ENCODE measurements around the gene MAML1.

Gene MAML1

GRCh38 chr5:179812997-179813607 is 80.5 kb downstream of the MAML1 start:
- DNase-seq (ENCODE audit: low read depth) = no peak
- no peak for TF ChIP-seq CTCF (IDR thresholded peaks at IDR 0.05; ENCODE audit: insufficient read depth, low read depth, low read length, missing control alignments)
- no peak overlapping the region for H3K4me3 ChIP-seq (ENCODE audit: low read depth, low read length)

GRCh38 chr5:179814090-179814489 is 81.5 kb downstream of the MAML1 start:
- no peak overlapping the region for H3K4me3 ChIP-seq (ENCODE audit: low read depth, low read length)
- no peak for TF ChIP-seq CTCF (IDR thresholded peaks at IDR 0.05; ENCODE audit: insufficient read depth, low read depth, low read length, missing control alignments)
- DNase-seq (ENCODE audit: low read depth) = no peak

DNA sequence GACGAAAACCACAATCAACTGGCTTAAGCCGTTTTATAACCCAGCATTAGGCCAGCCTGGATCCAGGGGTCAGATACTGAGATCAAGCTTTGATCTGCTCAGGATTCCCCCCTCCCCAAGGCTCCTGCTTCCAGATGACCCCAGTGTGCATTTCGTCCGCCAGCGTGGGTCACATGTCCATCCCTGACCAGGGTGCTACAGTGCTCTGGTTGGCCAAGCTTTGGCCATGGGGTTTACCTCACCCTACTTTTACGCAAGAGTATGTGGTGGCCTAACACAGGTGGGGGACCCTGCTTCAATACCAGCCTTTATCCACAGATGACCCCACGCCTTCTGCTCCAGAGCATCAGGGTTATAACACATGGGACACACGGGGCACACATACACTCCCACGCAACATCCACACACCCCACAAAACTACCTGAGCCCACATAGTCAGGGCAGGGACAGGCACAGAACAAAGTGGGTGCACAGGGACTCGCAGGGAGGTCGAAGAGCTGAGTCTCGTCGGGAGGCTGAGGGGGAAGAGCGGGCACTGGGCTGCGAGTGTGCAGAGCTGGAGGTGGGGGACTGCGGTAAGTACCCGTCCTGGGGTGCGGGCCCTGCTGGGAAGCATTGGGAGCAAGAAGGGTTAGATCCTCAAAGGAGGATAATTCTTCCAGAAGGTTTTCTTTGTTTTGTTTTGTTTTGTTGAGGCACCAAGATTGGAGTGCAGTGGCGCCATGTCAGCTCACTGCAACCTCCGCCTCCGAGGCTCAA is 83.0 kb downstream of the MAML1 start:
- no peak overlapping the region for H3K4me3 ChIP-seq (ENCODE audit: low read depth, low read length)
- DNase-seq (ENCODE audit: low read depth) = no peak
- TF ChIP-seq CTCF (IDR thresholded peaks at IDR 0.05; ENCODE audit: insufficient read depth, low read depth, low read length, missing control alignments) = no peak

- TF ChIP-seq CTCF (IDR thresholded peaks at IDR 0.05; ENCODE audit: insufficient read depth, low read depth, low read length, missing control alignments) = no peak
- no peak for DNase-seq (ENCODE audit: low read depth)
- no peak overlapping the region for H3K4me3 ChIP-seq (ENCODE audit: low read depth, low read length)
Observed at GRCh38 chr5:179816401-179816795, 83.8 kb downstream of the MAML1 start.

GRCh38 chr5:179816796-179817469 is 84.3 kb downstream of the MAML1 start:
- no peak for DNase-seq (ENCODE audit: low read depth)
- no peak for TF ChIP-seq CTCF (IDR thresholded peaks at IDR 0.05; ENCODE audit: insufficient read depth, low read depth, low read length, missing control alignments)
- H3K4me3 ChIP-seq (ENCODE audit: low read depth, low read length) = no peak overlapping the region; the same call in none of the 2 replicates

- DNase-seq (ENCODE audit: low read depth) = no peak
- TF ChIP-seq CTCF (IDR thresholded peaks at IDR 0.05; ENCODE audit: insufficient read depth, low read depth, low read length, missing control alignments) = no peak
- no peak overlapping the region for H3K4me3 ChIP-seq (ENCODE audit: low read depth, low read length)
Observed at GRCh38 chr5:179817470-179817840, 84.8 kb downstream of the MAML1 start.

Measured in GM12865 (cell line).